ENCODE results near the gene STXBP1.

DNA sequence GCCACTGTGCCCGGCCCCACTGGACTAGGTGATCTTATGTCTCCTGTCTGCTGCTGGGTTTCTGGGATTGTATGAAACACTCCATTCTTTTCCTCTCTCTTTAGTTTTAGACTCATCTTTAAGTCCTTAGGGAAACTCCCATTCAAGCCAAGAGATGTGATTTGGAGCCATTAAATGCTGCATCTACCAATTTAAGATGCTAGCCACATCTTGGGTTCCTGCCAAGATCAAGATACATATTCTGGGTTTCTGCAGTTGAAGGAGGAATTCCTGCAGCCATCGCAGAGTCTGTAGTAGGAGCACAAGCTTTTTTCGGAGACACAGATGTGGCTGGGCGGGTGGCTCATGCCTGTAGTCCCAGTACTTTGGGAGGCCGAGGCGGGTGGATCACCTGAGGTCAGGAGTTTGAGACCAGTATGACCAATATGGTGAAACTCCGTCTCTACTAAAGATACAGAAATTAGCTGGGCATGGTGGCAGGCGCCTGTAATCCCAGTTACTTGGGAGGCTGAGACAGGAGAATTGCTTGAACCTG is 23.2 kb downstream of the STXBP1 start:
- TF ChIP-seq EZH2 (IDR thresholded peaks at IDR 0.05; ENCODE audit: low read depth, low read length, severe bottlenecking) (no peak), POLR2AphosphoS5 (IDR thresholded peaks at IDR 0.05; ENCODE audit: low read depth, low read length) (no peak), CTCF (IDR thresholded peaks at IDR 0.05; ENCODE audit: control extremely low read depth in 1 of 3, insufficient read depth in 1 of 3, low read depth in 1 of 3, low read length in 3 of 3) (no peak), TAF1 (IDR thresholded peaks at IDR 0.05; ENCODE audit: low read depth, low read length) (no peak), SP1 (IDR thresholded peaks at IDR 0.05; ENCODE audit: low read depth, low read length) (no peak), JUN (IDR thresholded peaks at IDR 0.05; ENCODE audit: low read depth, low read length) (no peak), RXRA (IDR thresholded peaks at IDR 0.05; ENCODE audit: insufficient read depth, low read depth, low read length) (no peak), FOSL1 (IDR thresholded peaks at IDR 0.05; ENCODE audit: insufficient read depth, low read depth, low read length) (no peak), NRF1 (IDR thresholded peaks at IDR 0.05; ENCODE audit: low read depth, low read length) (no peak), BRCA1 (IDR thresholded peaks at IDR 0.05; ENCODE audit: low read depth, low read length) (no peak), CEBPB (IDR thresholded peaks at IDR 0.05; ENCODE audit: low read depth, low read length) (no peak), RAD21 (IDR thresholded peaks at IDR 0.05 in 1 of 2, conservative IDR thresholded peaks at IDR 0.05 in 1 of 2; ENCODE audit: low read depth in 2 of 2, low read length in 2 of 2) (no peak), RFX5 (IDR thresholded peaks at IDR 0.05; ENCODE audit: borderline replicate concordance, low read depth, low read length) (no peak)
